HG03135 (cell line): ENCODE results near the gene UNC50.

ENCODE experiments used
- ATAC-seq: cut with Tn5 transposase; IDR thresholded peaks from one replicate; pipeline ENCODE4 v1.9.1; 2021; ENCODE audit warnings: mild to moderate bottlenecking, moderate library complexity; ENCODE audit not compliant: unreplicated experiment

Gene UNC50

GRCh38 chr2:98663511-98664090 lies 55.2 kb downstream of the UNC50 start:
- ATAC-seq = no peak

- ATAC-seq = no peak
These were observed 55.9 kb downstream of the UNC50 start for GRCh38 chr2:98664323-98664722.

- ATAC-seq = no peak
These were observed 57.3 kb downstream of the UNC50 start for GRCh38 chr2:98665677-98666076.
